Stimulated activated CD8-positive, alpha-beta memory T cell treated with anti-CD3 and anti-CD28 coated beads, Interleukin-15, amount 100 ng/mL, for 1 hour (primary cell): Measurements from ENCODE around the gene SLC45A2.
"Not testable (repeated sequence)": the region's sequence is repeated elsewhere in the genome, so short reads cannot be mapped to it uniquely, and the experiment has no call there.

Experiments used
- DNase-seq: peaks from one replicate; pipeline ENCODE4 v3.0.0-alpha.2; 2020; ENCODE audit warnings: low read depth

The SLC45A2 gene

GRCh38 chr5:33984671-33985124, at the start of gene SLC45A2:
Gene SLC45A2 (minus strand): TSS chr5:33984693. CDS start chr5:33984583, 110 bp downstream.
- no peak for DNase-seq

DNA sequence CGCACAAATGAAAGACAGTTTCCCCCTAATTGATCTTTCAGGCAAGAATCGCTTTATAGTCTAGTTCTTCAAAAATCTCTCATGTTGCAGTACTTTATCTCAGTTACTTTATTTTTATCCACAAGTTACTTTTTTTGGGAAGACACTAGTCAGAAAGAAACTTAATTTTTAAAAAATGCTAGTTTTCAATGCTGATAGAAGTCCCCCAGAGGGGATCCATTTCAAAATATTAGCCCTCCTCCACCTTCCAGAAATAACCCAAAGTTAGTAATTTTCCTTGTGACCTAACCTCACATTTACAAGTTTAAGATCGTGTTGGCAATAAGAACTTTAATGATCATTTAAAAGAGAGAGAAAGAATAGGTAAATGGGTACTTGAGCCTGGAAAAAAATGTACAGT, 47.5 kb upstream of the SLC45A2 start:
- no peak for DNase-seq

DNA sequence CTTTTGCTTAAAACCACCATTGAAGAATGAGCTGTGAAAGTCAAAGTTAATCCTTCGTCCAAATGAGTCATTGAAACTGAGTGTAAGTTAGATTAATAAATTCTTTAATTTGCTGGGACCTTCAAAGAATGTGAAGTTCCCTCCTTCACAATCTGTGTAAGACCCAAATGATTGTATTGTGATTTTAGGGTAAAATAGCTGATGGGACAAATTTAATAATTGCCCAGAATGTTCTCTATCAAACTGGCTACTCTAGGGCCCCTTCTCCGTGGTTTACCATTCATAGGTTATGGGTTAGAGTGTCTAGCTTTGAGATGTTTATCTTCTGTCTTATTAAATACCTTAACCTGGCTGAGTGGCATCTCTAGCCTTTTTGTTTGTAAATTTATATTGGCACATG, 46.6 kb upstream of the SLC45A2 start:
- DNase-seq = no peak

- DNase-seq = not testable (repeated sequence)
These were observed 46.1 kb upstream of the SLC45A2 start for GRCh38 chr5:34030585-34030984.

DNA sequence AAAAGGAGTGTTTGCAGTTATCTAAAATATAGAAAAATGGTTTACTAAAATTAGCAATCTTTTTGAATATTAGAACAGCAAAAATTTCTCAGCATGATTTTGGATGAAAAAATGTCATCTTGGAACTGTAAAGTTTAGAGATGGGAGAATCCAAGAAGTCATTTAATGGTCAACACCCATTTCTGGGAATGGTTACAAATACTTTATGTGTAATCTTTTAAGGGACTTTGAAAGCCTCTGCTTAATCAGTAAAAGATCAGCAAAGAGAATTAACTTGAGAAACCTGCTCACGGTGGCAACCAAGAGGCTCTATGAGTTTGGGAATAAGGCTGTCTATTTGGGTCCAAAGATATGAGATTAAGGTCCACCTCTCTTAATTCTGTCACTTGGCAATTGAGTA, 45.6 kb upstream of the SLC45A2 start:
- no peak for DNase-seq

GRCh38 chr5:34028349-34028748, 43.9 kb upstream of the SLC45A2 start:
- DNase-seq = no peak

GRCh38 chr5:34026089-34026761, 41.7 kb upstream of the SLC45A2 start:
- no peak for DNase-seq

DNA sequence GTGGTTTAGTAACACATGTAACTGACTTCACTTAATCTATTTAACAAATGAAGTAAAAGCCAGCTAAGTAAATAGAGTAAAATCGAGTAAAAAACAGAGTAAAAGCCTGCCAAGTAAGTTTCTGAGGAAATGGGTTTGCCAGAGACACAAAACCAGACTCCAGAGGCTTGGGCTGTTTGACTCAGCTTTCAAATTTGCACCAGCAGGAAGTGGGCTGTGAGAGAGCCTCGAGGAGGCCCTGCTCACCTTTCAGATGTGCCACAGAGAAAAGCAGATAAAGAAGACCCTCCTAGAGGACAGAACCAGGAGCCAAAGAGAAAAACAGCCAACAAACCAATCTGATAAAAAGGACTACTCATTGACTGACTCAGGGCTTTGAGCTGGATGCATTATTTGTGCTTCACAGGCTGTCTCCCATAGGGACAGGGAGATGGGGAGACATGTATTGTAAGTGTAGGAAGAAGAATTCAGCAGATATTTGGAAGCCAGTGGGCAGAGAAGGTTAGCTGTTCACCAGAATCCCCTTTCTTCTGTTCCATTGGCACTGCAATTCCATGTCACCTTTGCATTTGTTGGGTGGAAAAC, 37.7 kb upstream of the SLC45A2 start:
- no peak for DNase-seq

GRCh38 chr5:34021334-34021733, 36.8 kb upstream of the SLC45A2 start:
- DNase-seq = no peak

DNA sequence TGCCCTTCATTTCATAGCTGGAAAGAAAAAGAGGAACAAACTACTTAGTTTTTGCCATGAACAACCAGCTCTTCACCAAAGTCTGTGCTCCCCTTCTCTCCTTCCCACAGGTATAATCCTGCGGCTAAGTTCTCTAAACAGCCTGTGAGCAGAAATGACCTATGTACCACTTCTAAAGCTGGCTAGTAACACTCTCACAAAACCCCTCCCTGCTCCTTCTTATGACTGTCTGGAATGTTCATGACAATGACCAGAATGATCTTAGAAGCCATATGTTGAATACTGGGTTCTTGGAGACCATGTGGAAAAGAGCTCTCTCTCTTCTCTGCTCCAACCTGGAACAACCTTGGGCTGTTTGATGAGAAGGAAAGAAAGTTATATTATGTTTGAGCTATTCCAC, 36.2 kb upstream of the SLC45A2 start:
- no peak for DNase-seq

DNA sequence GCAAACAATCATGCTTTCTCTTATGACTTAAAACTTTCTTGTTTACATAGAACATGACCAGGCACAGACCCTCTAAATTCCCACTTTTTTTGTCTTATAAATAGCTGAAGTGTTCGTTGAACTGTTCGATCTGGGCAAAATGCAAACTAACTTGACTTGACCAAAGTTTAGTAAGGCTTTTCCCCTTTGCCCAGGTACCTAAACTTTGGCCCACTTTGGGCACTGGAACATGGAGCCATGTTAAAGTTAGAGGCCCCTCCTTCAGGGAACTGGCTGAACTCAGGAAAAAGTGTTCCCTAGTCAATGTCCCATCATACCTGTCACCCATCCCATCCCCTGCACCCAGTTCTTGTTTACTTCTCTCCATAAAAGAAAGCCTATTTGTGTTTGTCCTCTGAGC, 32.8 kb upstream of the SLC45A2 start:
- DNase-seq = no peak

- DNase-seq = no peak
These were observed 32.3 kb upstream of the SLC45A2 start for GRCh38 chr5:34016750-34017149.

DNA sequence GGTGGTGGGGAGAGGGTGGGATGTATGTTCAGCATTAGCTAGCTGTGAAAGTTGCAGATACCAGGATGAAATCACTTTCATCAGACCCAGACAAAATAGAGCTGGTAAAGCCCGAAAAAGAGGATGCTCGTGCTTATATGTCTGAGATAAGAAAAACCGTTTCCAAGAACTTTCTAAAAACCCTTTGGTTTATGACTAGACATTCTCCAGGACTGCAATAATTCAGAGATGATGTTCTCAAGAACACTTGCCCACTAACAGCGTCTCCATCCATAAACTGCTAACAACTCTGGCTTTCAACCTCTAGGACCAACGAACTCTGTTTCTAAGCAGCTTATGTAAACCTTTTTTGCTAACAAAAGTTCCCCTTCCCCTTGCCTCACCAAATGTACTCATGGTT, 31.7 kb upstream of the SLC45A2 start:
- DNase-seq = no peak

DNA sequence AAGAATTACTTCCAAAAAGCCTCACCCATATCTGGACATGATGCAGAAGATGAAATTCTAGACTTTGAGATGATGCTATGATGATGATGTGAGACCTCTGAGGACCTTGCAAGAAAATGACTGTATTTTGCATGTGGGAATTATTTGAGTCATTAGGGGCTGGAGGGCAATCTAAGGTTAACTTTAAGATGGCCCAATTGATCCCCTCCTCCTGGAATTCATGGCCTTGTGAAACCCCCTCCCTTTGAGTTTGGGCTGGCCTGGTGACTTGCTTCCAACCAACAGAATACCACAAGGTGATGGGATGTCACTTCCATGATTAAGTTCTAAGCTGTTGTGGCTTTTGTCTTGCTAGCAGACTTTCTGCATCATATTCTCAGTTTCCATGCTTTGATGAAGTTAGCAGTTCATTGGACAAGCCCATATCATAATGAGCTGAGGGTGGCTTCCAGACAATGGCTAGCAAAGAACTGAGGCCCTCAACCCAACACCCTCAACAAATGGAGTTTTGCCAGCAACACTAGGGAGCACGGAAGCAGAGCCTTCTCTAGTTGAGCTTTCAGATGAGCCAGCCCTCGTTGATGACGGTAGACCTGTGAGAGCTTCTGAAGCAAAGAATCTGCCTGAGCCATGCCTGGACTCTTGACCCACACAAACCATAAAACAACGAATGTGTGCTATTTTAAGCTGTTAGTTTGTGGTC, 30.8 kb upstream of the SLC45A2 start:
- DNase-seq = no peak

DNA sequence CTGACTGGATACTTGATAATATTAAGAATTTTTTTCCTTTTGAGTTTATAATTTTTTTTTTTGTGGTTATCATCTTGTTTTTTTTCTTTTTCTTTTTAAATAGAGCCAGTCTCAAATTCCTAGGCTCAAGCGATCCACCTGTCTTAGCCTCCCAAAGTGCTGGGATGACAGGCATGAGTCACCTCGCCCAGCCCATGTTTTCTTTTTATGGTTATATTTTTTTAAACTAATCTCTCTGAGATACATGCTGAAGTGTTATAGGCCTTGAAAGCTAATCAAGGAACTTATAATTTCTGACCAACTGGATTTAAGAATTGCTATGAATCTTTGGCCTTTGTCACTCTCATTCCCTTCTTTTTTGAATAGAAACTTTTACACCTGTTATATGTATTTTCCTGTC, 30.1 kb upstream of the SLC45A2 start:
- no peak for DNase-seq

- no peak for DNase-seq
These were observed 29.1 kb upstream of the SLC45A2 start for GRCh38 chr5:34013547-34013946.

- DNase-seq = no peak
These were observed 28.3 kb upstream of the SLC45A2 start for GRCh38 chr5:34012791-34013190.

GRCh38 chr5:34011536-34011935, 27.0 kb upstream of the SLC45A2 start:
- no peak for DNase-seq

DNA sequence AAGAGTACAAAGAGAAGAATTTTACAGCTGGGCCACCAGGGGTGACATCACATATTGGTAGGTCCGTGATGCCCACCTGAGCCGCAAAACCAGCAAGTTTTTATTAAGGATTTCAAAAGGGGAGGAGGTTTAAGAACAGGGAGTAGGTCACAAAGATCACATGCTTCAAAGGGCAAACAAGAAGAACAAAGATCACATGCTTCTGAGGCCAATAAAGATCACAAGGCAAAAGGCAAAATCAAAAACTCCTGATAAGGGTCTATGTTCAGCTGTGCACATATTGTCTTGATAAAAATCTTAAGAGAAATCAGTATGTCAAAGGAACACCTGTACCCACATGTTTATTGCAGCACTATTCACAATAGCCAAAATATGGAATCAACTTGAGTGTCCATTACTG, 25.7 kb upstream of the SLC45A2 start:
- not testable (repeated sequence) for DNase-seq

DNA sequence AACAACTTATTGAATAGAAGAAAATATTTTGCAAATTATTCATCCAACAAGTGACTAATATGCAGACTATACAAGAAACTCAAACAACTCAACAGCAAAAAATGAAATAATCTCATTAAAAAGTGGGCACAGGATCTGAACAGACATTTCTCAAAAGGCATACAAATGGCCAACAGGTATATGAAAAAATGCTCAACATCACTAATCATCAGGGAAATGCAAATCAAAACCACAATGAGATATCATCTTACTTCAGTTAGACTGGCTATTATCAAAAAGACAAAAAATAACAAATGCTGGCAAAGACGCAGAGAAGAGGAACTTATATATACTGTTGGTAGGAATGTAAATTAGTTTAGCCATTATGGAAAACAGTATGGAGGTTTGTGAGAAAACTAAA, 25.1 kb upstream of the SLC45A2 start:
- DNase-seq = no peak

GRCh38 chr5:34008802-34009201, 24.3 kb upstream of the SLC45A2 start:
- no peak for DNase-seq

GRCh38 chr5:34007621-34008600, 23.4 kb upstream of the SLC45A2 start, which contains the start of gene AMACR:
Gene AMACR (minus strand): TSS chr5:34008050. CDS start chr5:34008019, 31 bp downstream.
- DNase-seq = peak; percentile 72
